T-helper 2 cell treated with Interferon-gamma antibody and Interleukin-4, amounts not matched to agents 100 ng/mL and 5 ng/mL, for 36 hours (primary cell): ENCODE data around the gene GATB. TPM values are rescaled to one million over a fixed set of nuclear protein-coding genes. Genes with fewer than 3 reads are reported as not detected.
"Not testable (repeated sequence)": the region's sequence is repeated elsewhere in the genome, so short reads cannot be mapped to it uniquely, and the experiment has no call there.

ENCODE experiments used
- intact Hi-C: fragments of 100-400 bp; cut with micrococcal nuclease; formaldehyde crosslinking; loops from one replicate; pipeline ENCODE4 v1.15.1; 2023
- total RNA-seq: library from RNA; stranded (reverse); gene quantifications from 2 replicates; pipeline ENCODE4 v1.2.3, GENCODE V29; 2022

GATB gene
- total RNA-seq, 1 donor from 2014 or later = 15.7 TPM

DNA sequence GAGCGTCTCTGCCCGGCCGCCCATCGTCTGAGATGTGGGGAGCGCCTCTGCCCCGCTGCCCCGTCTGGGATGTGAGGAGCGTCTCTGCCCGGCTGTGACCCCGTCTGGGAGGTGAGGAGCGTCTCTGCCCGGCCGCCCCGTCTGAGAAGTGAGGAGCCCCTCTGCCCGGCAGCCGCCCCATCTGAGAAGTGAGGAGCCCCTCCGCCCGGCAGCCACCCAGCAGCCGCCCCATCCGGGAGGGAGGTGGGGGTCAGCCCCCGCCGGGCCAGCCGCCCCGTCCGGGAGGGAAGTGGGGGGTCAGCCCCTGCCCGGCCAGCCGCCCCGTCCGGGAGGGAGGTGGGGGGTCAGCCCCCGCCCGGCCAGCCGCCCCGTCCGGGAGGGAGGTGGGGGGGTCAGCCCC, 29.1 kb downstream of the GATB start:
- intact Hi-C loops = not testable (repeated sequence)

DNA sequence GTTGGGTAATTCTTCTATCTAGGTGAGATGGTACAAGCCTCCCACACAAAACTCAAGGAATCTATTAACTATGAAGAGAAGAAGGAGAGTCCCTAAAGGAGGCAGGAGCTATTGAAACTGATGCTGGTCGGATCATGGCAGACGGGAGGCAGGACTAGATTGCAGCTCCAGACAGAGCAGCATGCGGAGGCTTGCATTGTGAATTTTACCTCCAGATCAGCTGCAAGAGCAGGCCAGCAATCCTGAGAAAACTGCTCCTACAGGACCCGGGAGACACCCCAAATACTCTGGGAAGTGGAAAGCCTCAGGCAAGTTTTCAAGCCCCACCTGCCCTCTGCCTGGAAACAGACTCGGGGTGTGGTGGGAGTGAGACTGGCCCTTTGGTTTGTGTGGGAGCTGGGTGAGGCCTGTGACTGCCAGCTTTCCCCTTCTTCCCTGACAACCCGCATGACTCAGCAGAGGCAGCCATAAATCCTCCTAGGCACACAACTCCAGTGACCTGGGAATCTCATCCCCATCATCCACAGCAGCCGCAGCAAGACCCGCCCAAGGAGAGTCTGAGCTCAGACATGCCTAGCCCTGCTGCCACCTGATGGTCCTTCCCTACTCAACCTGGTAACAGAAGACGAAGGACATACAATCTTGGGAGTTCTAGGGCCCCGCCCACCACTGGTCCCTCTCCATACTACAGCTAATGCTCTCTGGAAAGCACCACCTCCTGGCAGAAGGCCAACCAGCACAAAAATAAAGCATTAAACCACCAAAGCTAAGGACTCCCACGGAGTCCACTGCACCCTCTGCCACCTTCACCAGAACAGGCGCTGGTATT, 30.9 kb downstream of the GATB start:
- intact Hi-C loops = no loop called here

DNA sequence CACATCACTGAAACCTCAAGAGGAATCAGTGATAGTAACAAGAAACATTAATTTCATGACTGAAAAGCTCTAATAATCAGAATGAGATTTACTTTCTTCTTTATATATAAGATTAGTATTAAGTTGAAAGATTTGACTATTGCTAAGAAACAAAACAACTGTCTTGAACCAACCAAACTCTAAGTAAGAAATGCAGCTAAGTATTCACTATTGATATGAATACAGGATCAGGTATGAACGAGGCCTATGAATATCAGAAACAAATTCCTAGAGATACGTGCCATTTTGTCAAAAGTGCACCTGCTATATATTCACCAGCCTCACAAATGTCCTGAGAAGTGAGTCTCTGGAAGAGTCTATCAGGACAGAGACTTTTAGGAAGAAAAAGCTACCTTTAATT, 32.1 kb downstream of the GATB start:
- intact Hi-C loops = no loop called here

DNA sequence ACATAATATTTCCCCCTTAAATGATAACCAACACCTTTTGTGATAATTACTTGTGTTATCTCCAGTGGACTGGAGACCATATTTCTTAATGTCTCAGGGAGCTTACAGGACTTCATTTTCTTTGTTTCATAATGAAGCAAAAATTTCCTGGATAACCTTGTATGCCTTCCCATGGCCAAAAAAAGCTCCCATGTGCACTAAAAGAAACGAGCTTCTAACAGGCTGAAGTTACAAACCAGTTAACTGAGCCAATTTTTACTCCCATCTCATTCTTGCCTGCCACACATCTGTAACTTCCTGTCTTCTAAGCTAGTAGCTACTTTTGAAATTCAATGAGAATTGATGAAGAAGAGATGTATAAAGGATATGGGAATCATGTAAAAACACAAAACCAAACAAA, 32.8 kb downstream of the GATB start:
- intact Hi-C loops = no loop called here

DNA sequence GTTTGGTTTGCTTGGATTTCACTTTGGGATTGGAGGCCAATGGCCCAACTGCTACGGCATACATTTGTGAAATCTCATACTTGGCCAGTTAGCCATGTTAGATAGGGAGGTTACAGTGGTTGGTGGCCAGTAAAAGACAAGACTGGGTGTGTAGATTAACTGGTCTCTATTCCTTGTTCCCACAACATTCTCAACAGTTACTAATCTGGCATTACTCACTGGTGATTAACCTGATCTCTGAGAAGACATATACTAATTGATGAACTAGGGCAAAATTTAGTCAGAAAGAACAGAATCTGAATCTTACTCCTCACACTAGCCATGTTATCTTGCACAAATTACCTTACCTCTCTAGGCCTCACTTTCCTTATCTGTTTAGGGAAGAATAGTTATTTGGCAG, 33.4 kb downstream of the GATB start:
- intact Hi-C loops = no loop called here

DNA sequence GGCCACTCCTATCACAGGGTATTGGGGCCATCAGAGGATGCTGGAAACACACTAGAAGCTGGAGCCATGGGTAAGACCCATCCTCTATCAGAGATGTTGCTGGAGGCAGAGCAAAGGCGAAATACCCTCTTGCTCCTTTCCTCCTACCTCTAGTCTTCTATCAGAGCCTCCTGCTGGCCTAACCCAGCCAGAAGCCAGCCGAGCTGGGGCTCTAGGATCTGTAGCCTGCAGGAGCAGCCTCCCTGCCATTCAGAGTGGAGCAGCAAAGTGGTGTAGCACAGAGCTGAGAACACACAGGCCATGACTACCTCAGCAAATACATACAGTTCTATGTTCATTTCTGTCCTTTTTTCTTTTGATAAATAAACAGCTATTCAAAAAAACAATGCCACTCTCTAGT, 35.7 kb downstream of the GATB start:
- intact Hi-C loops = no loop called here

DNA sequence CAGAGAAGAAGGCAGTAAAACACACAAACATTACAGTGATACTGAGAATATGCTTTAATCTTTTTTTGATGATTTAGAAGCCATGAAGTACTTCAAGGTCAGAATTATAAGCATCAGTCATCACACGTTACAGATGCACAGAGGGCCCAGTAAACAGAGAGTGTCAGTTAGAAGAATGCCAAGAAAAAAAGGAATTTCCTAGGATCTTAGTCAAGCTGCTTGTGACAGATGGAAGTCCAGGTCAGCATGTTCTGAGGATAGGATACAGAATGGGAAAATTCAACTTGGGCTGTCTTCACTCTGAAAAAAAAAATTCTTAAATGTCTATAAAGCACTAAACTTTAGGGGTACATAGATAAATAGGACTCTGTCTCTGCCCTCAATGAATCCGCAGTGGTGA, 38.9 kb downstream of the GATB start:
- intact Hi-C loops = no loop called here

DNA sequence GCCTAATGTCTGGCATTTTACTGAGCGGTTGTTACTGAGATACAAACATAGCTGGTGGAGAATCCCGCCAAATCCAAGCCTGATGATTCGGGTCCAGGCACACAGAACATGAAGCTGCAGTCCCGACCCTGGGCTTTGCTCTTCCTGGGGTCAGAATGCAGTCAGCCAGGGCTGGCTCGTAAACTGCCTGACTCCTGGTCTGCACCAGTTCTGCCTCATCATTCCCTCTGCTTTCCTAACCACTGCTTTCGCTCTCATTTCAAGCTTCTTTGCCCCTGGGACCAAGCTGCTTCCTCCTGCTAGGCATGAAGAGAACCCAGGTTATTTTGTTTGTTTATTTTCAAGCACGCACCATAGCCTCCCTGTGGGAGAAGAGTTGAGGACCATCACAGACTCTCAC, 39.3 kb downstream of the GATB start:
- intact Hi-C loops = no loop called here

DNA sequence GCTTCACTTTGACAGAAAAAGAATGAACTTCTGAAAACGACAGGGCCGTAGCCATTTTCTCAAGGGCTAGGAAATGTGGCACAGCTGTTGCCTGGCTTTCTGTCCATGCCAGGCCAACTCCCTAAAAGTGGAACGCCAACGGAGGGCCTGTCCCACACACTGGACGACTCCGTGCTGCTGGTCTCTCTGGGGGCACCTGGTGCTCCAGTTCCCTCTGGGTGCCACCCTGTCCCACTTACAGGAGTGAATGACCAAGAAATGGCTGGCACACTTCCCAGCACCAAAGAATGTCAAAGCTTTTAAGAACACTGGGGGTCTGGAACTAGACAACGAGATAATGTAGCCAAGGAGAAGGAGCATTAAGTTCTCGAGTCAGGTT, 40.9 kb downstream of the GATB start:
- intact Hi-C loops = no loop called here

DNA sequence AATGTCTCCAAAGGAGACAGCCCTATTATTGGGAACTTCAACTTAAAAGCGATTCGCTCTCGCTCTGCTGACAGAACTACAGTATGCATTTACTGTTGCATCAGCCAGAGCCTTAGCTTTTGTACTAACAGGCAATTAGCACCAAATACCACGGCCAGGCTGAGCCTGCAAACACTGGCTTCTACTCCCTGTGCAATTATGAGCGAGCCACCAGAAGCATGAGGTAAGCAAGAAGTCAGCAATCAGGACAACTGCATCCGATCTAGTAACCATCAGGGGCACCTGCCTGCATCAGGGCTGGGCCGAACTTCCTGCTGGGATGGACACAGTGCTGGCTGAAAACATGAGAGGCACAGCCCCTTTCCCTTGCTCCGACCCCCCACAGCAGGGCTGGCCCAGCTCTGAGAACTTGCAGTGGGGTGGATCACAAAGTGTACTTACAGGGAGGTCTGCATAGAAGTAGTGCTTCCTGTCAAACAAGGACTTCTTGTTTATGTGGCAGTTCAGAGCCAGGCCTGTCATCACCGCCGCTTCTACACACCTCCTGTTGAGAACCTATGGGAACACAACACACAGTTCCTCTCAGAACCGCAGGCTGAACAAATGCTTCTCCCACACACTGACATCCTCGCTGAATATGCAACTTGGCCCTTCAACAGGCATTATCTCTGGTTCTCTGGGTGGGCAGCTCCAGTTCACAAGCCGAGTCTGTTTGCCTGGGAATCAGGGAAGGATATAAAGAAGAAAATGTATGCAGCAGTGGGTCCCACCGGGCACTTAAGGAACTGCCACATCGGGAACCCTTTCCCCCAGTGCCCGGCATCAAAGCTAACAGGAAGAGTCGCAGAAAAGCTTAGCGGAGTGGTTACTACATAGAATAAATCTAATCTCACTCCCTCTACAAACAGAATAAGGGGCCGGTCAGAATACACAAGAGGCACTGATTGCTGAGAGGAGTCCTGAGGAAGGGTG, 41.5 kb downstream of the GATB start:
- intact Hi-C loops = no loop called here

DNA sequence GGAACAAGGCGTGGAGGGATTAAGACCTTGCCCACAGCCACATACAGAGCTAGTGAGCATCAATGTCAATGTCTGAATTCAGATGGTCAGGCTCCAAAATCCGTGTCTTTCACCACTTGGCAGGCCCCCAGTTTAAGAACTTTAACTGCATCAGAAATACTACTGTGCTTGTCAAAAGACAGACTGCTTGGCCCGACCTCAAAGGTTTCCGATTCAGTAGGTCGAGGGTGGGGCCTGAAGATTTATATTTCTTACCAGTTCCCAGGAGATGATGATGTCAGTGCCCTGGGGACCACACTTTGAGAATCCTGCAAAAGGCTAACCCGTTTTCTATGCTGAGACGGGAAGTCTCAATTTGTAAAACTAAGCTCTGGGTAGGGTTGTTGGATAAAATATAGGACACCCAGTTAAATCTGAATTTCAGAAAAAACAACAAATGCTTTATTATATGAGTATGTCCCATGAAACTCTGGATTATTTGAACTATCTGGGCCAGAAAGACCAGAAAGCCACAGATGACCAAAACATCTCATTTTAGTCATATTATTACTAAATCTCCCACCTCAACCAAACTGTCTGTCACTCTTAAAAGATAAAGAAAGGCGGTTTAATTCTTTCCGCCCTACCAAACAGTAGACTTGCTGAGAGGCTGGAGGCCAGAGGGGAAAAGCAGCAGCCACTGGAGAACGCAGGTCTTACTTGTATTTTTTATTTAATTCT, 42.7 kb downstream of the GATB start:
- intact Hi-C loops = no loop called here

DNA sequence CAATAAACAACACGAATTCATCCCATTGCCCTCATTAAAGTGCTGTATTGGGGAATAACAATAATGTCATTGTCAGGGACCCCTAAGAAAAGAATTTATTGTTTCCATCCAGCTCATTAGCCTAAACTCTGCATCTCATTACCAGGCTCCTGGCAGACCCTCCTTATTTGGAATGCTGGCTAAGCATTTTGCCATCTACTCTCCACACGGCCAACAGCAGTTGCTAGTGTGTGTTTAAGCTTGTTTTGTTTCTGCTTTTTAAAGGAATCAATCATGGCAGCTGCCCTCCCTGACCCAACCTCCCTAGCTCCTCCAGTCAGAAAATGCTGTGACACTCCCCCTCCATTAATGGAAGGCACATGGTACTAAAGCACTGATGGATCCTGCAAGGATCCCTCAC, 43.5 kb downstream of the GATB start:
- intact Hi-C loops = no loop called here

DNA sequence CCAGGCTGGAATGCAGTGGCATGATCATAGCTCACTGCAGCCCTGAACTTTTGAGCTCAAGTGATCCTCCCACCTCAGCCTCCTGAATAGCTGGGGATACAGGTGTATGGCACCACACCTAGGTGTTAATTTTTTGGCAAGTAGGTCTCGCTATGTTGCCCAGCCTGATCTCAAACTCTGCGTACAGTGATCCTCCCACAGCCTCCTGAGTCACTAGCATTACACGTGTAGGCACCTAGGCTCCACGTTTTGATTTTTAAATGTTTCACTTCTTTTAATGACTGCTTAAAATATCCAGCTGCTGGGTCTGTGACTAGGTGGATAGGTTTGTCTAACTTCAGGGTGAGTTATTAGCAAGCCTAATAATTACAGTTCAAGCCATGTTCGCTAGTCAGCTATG, 44.5 kb downstream of the GATB start:
- intact Hi-C loops = no loop called here

DNA sequence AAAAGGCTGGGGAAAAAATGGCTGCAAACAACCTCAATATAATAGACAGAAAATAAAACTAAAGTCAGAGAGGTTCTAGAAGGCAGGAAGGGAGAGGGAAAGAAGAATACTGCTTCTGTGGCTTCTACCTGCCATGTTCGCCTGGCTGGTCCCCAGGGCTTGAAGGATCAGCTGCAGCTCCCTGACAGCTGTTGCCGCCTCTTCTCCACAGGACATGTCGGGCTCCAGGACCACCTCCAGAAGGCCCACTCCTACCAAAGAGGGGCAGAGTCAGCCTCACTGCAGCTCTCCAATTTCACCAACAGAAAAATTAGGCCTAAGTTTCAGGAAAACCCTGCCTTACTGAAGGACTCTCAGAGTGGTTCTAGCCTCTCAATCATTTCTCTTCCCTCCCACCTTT, 44.9 kb downstream of the GATB start:
- intact Hi-C loops = no loop called here

DNA sequence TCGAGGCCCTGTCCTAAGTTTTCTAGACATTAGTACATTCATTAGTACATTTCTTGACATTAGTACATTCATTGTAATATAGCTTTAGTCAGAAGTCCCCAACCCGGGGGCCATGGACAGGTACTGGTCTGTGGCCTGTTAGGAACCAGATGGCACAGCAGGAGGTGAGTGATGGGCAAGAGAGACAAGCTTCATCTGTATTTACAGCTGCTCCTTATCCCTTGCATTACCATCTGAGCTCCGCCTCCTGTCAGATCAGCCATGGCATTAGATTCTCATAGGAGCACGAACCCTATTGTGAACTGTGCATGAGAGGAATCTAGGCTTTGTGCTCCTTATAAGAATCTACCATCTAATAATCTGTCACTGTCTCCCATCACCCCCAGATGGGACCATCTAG, 48.0 kb downstream of the GATB start:
- intact Hi-C loops = no loop called here

DNA sequence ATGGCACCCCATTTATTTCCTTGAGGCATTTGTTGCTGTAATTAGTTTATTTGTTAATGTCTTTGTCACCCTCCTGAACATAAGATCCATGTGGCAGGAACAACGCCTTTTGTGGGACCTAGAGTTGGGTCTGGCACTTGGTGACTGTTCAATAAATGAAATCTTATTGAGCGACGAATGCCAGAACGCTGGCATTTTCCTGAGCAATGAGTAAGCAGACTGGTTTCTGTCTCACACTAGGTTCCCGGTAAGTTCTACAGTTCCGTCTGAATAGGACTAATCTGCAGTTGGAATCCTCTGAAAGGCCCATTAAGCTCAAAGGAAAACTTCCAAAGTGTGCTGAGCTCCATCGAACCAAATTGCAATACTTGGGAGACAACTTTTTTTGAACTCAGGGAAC, 49.2 kb downstream of the GATB start:
- intact Hi-C loops = no loop called here

DNA sequence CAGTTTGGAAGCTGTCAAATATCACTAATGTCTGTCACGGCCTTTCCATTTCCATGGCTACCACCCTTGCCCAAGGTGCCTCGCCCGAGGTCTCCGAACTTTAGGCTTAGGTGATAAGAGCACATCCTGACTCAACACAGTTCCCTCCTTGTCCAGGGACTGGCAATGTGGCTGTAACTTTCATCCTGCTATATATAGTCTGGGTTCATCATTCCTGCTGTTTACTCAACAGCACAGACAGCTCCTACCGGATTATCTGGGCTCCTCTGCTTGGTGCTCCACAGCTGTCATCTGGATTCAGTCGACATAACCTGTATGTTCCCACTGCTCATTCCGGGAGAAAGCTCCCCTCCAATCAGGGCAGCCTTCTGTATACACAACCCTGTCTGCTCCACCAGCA, 51.2 kb downstream of the GATB start:
- intact Hi-C loops = no loop called here

DNA sequence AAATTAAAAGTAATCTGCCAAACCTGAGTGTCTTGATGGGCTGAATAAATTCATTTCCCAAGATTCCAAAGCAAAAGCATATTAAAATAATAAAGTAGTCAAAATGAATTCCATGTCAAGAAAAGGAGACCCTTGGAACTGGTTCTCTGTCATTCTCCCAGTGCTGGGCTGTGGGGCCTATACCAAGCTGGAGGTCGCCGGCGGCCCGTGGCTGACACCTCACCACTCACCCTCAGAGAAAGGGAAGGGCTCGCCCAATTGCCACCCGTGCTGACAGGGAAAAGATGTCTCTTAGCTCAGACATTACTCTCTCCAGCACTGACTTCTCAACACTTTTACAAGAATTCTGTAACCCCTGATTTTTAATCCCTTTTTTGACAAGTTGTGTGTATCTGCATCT, 51.7 kb downstream of the GATB start:
- intact Hi-C loops = no loop called here

DNA sequence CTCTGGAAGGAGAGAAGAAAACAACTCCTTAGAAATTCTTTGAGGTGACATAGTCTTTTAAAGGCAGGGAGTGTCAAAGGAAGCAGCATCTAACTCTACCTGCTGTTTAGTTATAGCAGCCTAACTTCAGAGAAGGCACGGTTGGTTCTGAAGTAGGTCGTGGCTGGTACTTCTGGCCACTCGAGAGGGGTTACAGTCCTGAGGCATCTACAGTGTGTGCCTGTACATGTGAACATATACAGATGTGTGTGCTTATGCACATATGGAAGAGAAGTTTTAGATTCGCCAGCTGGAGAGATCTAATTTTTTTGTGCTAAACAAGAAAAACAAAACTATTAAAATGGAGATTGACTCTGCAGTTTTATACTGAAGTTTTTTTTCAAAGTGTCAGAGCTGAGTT, 52.7 kb downstream of the GATB start:
- intact Hi-C loops = no loop called here

DNA sequence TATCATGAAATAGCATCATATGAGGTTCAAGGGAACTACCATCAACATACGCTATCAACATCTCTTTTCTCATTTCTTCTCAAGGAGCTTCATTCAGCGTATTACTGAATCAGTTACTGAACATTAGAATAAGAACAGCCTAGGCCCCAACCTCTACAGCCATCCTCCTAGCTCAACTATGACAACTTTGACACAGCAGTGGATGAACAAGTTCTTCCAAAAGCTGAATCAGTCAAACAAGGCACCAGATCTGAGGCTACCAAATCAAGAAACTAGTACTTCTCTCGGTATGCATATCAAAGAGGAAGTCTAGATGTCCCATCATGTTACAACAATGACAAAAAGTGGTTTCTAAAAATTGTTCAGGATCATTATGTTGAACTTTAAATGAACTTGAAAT, 57.4 kb downstream of the GATB start:
- intact Hi-C loops = no loop called here

DNA sequence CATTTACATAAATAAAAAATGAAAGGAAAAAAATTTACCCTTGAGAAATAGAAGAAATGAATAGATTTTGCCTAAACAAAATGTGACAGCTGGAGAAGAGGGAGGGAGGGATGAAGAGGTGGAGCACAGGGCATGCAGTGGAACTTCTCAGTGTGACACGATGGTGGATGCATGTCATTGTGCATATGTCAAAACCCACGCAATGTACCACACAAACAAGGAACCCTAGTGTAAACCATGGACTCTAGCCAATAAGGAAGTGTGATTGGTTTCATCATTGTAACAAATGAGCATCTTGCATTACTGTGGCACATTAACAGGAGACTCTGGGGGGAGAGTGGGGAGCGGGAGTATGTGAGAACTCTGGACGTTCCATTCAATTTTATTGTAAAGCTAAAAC, 58.6 kb downstream of the GATB start:
- intact Hi-C loops = no loop called here
